HepG2 (cell line): ENCODE results near the gene THBS2. TPM values are rescaled to one million over a fixed set of nuclear protein-coding genes. Genes with fewer than 3 reads are reported as not detected.
A peak's percentile ranks its signal among the peaks of the same experiment; 100 is the strongest.
"Not testable (repeated sequence)": the region's sequence is repeated elsewhere in the genome, so short reads cannot be mapped to it uniquely, and the experiment has no call there.

ENCODE experiments used
- ATAC-seq: fragments of 200-7000 bp; cut with Tn5 transposase; 3 replicates; pipeline ENCODE4 v1.9.1; 2020; ENCODE audit warnings: mild to moderate bottlenecking, moderate library complexity
- BruUV-seq: library from RNA; stranded (reverse); fragments of 400-500 nt; replicated peaks from 2 replicates; lab custom pipeline; 2021; lab: Mats Ljungman, UMichigan
- CTCF ChIA-PET: fragments of 300-600 bp; formaldehyde crosslinking; extraction: SDS; loops from one replicate; lab custom pipeline; 2021; ENCODE audit warnings: low total read pairs, inconsistent platforms, low intra/inter-chr PET ratio; lab: Yijun Ruan, JAX
- POLR2A ChIA-PET: fragments of 350-600 bp; sonication (Branson Sonifier 250); formaldehyde crosslinking; loops from one replicate; lab custom pipeline; 2020; ENCODE audit warnings: antibody characterized with exemption, inconsistent platforms; lab: Yijun Ruan, JAX
- DNase-seq: peaks from one replicate; pipeline ENCODE4 v3.0.0-alpha.2; 2015; ENCODE audit warnings: low spot score
- FAIRE-seq: peaks from 3 replicates; lab custom pipeline; 2011; peaks lifted over from hg19 to GRCh38; lab: Jason Lieb, UNC
- H2AFZ ChIP-seq: one replicate; pipeline ENCODE4 v1.6.1; 2011; ENCODE audit warnings: low read length, inconsistent platforms
- H3K27ac ChIP-seq: fragments of 300-600 bp; 3 replicates; pipeline ENCODE4 v1.8.0; 2011; ENCODE audit warnings: mixed run types, mild to moderate bottlenecking, mixed read lengths, low read length, inconsistent platforms; ENCODE audit not compliant: insufficient read depth; ENCODE audit errors: extremely low read length
- H3K27me3 ChIP-seq, 2 experiments: fragments of 200-600 bp in 1 of 2; 2 replicates in 1 of 2; 3 replicates in 1 of 2; pipeline versions ENCODE4 v1.6.0 to v1.8.0; 2011; ENCODE audit warnings: low read length in 2 of 2, mild to moderate bottlenecking in 2 of 2, moderate library complexity in 2 of 2, inconsistent platforms in 1 of 2; ENCODE audit not compliant: insufficient read depth in 2 of 2, control insufficient read depth in 1 of 2
- H3K36me3 ChIP-seq, 2 experiments: fragments of 200-600 bp in 1 of 2; replicated peaks in 1 of 2; 2 replicates in 1 of 2; 3 replicates in 1 of 2; pipeline versions ENCODE4 v1.5.1 to v1.8.0; 2011; ENCODE audit warnings: low read length in 2 of 2, inconsistent platforms in 1 of 2; ENCODE audit not compliant: insufficient read depth in 2 of 2, control insufficient read depth in 1 of 2
- H3K4me1 ChIP-seq: 2 replicates; pipeline ENCODE4 v1.5.1; 2012; ENCODE audit warnings: low read length, inconsistent platforms; ENCODE audit not compliant: insufficient read depth
- H3K4me2 ChIP-seq: 2 replicates; pipeline ENCODE4 v1.6.0; 2011; ENCODE audit warnings: low read depth, low read length, inconsistent platforms
- H3K4me3 ChIP-seq, 3 experiments: fragments of 200-600 bp in 1 of 3; sonication (generic), shearing (Covaris generic) in 1 of 3; replicated peaks in 1 of 3; 2 replicates each; pipeline ENCODE4 v1.5.1; 2011 to 2016; ENCODE audit warnings: low read length in 3 of 3, inconsistent platforms in 2 of 3, low read depth in 2 of 3, mild to moderate bottlenecking in 2 of 3, control low read depth in 1 of 3, mixed read lengths in 1 of 3; ENCODE audit not compliant: insufficient read depth in 1 of 3
- H3K79me2 ChIP-seq: one replicate; pipeline ENCODE4 v1.6.1; 2011; ENCODE audit warnings: low read length, inconsistent platforms; ENCODE audit not compliant: insufficient read depth
- H3K9ac ChIP-seq: 2 replicates; pipeline ENCODE4 v1.6.0; 2011; ENCODE audit warnings: mild to moderate bottlenecking, low read depth, low read length, inconsistent platforms; ENCODE audit not compliant: insufficient read depth
- H3K9me3 ChIP-seq: 2 replicates; pipeline ENCODE4 v1.5.1; 2012; ENCODE audit warnings: mild to moderate bottlenecking, low read length
- H4K20me1 ChIP-seq: 2 replicates; pipeline ENCODE4 v1.6.0; 2011; ENCODE audit warnings: inconsistent platforms, mild to moderate bottlenecking, low read length, moderate library complexity; ENCODE audit not compliant: insufficient read depth
- CEBPB ChIP-seq: IDR thresholded peaks from 2 replicates; pipeline ENCODE4 v1.6.1; 2011; ENCODE audit warnings: low read depth, low read length, improper control_type of control experiment, borderline replicate concordance
- FOSL2 ChIP-seq: sonication (generic); formaldehyde crosslinking; IDR thresholded peaks from 2 replicates; pipeline ENCODE4 v1.4.0; 2020; ENCODE audit warnings: missing genetic modification reagents
- GTF2F1 ChIP-seq: fragments of 150-350 bp; IDR thresholded peaks from 2 replicates; pipeline ENCODE4 v1.6.1; 2014; ENCODE audit warnings: low read length
- HNRNPK ChIP-seq: fragments of 200-400 bp; formaldehyde crosslinking; IDR thresholded peaks from 2 replicates; pipeline ENCODE4 v1.6.1; 2018; ENCODE audit warnings: low read length, low read depth, moderate library complexity, mild to moderate bottlenecking; ENCODE audit not compliant: poor library complexity, severe bottlenecking
- NRL ChIP-seq: sonication (generic); formaldehyde crosslinking; IDR thresholded peaks from 2 replicates; pipeline ENCODE4 v1.5.0; 2020; ENCODE audit warnings: missing genetic modification reagents, mild to moderate bottlenecking, moderate library complexity, borderline replicate concordance
- PCBP2 ChIP-seq: fragments of 200-400 bp; formaldehyde crosslinking; optimal IDR thresholded peaks from 2 replicates; pipeline ENCODE3; 2018; ENCODE audit warnings: low read length, low read depth; ENCODE audit not compliant: poor library complexity, severe bottlenecking
- REST ChIP-seq, 2 experiments: IDR thresholded peaks; 2 replicates each; pipeline ENCODE4 v1.6.1; 2011 to 2012; ENCODE audit warnings: low read length in 2 of 2, borderline replicate concordance in 1 of 2, low read depth in 1 of 2, mild to moderate bottlenecking in 1 of 2, moderate library complexity in 1 of 2
- SCMH1 ChIP-seq: sonication (generic); formaldehyde crosslinking; IDR thresholded peaks from 2 replicates; pipeline ENCODE4 v1.9.0; 2021; ENCODE audit warnings: missing genetic modification reagents, mild to moderate bottlenecking, borderline replicate concordance
- SUZ12 ChIP-seq: fragments of 150-350 bp; IDR thresholded peaks from 2 replicates; pipeline ENCODE4 v1.6.1; 2014; ENCODE audit warnings: low read depth, low read length
- ZNF329 ChIP-seq: sonication (generic); formaldehyde crosslinking; IDR thresholded peaks from 2 replicates; pipeline ENCODE4 v1.9.0; 2021; ENCODE audit warnings: low read depth, mild to moderate bottlenecking, missing genetic modification reagents
- WGBS: methylation state at CpG from one replicate; pipeline ENCODE4 v1.1.6; 2017; ENCODE audit warnings: low lambda C conversion rate; 5-methylcytosine and 5-hydroxymethylcytosine counted together
- in situ Hi-C: cut with HindIII; loops from 2 replicates; pipeline ENCODE4 v1.10.0; 2017; ENCODE audit warnings: low pct_unique_long_range_greater_than_20kb; ENCODE audit not compliant: extremely low pct_ligation_motif_present
- intact Hi-C: fragments of 100-400 bp; cut with micrococcal nuclease; formaldehyde crosslinking; loops from one replicate; pipeline ENCODE4 v1.10.0; 2022; ENCODE audit not compliant: unreplicated experiment
- polyA plus RNA-seq, 8 experiments: library from polyadenylated mRNA; depleted of rRNA in 3 of 8; stranded (reverse) in 7 of 8; unstranded in 1 of 8; fragments of >200 nt; fragmentation: Illumina TruSeq in 4 of 8; extraction: Trizol in 4 of 8; gene quantifications; 2 replicates each; pipeline versions ENCODE4 v1.2.1 to v1.2.3, GENCODE V29; 2011 to 2016; ENCODE audit warnings: low read depth in 4 of 8, missing spikeins in 1 of 8, mixed read lengths in 1 of 8; ENCODE audit not compliant: insufficient read depth in 1 of 8
- total RNA-seq, 5 experiments: library from RNA; depleted of rRNA; stranded (reverse); fragments of >200 nt; fragmentation: Illumina TruSeq; extraction: Trizol; gene quantifications; 2 replicates each; pipeline ENCODE4 v1.2.3, GENCODE V29; 2016; ENCODE audit warnings: low read depth in 1 of 5

THBS2 gene
- total and polyA plus RNA-seq, 2 of the 13 experiments (the other 11 are each of a cell fraction or from before 2014, with no cell fraction given): 0.12 to 0.15 TPM

GRCh38 chr6:169214789-169215188 is 38.9 kb downstream of the THBS2 start:
- ATAC-seq, H3K36me3 ChIP-seq, H3K4me1 ChIP-seq, H2AFZ ChIP-seq, intact Hi-C loops, H3K4me3 ChIP-seq, in situ Hi-C loops, H3K9ac ChIP-seq, POLR2A ChIA-PET, H3K27ac ChIP-seq, BruUV-seq, FAIRE-seq, CTCF ChIA-PET, H3K4me2 ChIP-seq, H4K20me1 ChIP-seq, H3K79me2 ChIP-seq: not testable (repeated sequence)
- Histone ChIP-seq H3K9me3 (peaks cover 10% of the 10 kb centered on the region), H3K27me3 (0 out of 5 replicates have a peak, but pooled peaks cover 0 to 11% of the 10 kb centered on the region in 2 experiments)
- 4% methylated on average over 3 of the region's 3 CpGs for WGBS
- TF ChIP-seq HNRNPK (peak; percentile 18), PCBP2 (peak; percentile 20), FOSL2 (CRISPR knock-in tag) (peak; percentile 66), CEBPB (peak; percentile 77; the same call in 1 of the 2 replicates)
- DNase-seq: peak; percentile 15

- no TSS peak for BruUV-seq
- H3K27ac ChIP-seq: no peak overlapping the region
- ChIA-PET POLR2A (no interaction called here), CTCF (no interaction called here)
- FAIRE-seq (no peak), DNase-seq (no peak), ATAC-seq (peak; percentile 21; the same call in 2 of the 3 replicates)
- TF ChIP-seq REST (IDR thresholded peaks at IDR 0.05; ENCODE audit: borderline replicate concordance in 1 of 2, low read depth in 1 of 2, low read length in 2 of 2) (no peak), NRL (0 out of 2 replicates have a peak, but pooled peaks have one; percentile 38), SUZ12 (no peak), GTF2F1 (no peak), SCMH1 (no peak), ZNF329 (peak; percentile 92)
- H2AFZ ChIP-seq: no peak overlapping the region
- WGBS: 78% methylated on average over 24 of the region's 27 CpGs
- no peaks in the 10 kb centered on the region for H4K20me1 ChIP-seq
- peaks cover 10% of the 10 kb centered on the region for H3K9me3 ChIP-seq
- H3K4me1 ChIP-seq: no peaks in the 10 kb centered on the region
- H3K9ac ChIP-seq: no peak overlapping the region
- no peak overlapping the region for H3K4me2 ChIP-seq
- intact Hi-C loops: no loop called here
- H3K27me3 ChIP-seq: 0 out of 5 replicates have a peak, but pooled peaks cover 0 to 11% of the 10 kb centered on the region in 2 experiments
- in situ Hi-C loops: no loop called here
- no peaks in the 10 kb centered on the region for H3K79me2 ChIP-seq
- H3K36me3 ChIP-seq: no peaks in the 10 kb centered on the region
- H3K4me3 ChIP-seq: no peak overlapping the region
Observed at GRCh38 chr6:169213814-169214520, 39.7 kb downstream of the THBS2 start.
